ENCODE data around the gene GRK3. TPM values are rescaled to one million over a fixed set of nuclear protein-coding genes. Genes with fewer than 3 reads are reported as not detected.

GRK3 gene
- total RNA-seq, 2 donors from 2014 or later = 6.2 to 9.1 TPM

DNA sequence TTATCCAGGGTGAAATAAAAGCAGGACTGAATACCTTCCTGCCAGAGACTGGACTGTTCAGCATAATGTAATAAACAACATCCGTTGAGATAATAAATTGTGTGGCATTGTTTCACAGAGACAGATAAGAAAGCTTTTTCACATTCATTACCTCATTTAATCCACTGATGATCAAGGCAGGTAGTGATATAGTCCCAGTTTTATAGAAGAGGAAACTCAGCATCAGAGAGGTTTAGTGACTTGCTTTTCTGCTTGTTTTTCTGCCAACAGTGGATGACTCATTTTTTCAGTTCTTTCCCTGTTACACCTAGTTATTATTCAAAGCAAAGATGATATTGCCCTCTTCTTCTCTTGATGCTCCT, 181.5 kb downstream of the GRK3 start:
- Histone ChIP-seq H3K4me3 (peak overlapping the region in 1 of 2 donors; percentile 65), H3K27me3 (no peaks in the 10 kb centered on the region), H3K9me3 (no peaks in the 10 kb centered on the region), H3K36me3 (no peaks in the 10 kb centered on the region), H3K4me1 (peaks cover 0 to 51% of the 10 kb centered on the region in 2 donors), H3K27ac (peak overlapping the region; percentile 88 to 94)
- DNase-seq (ENCODE audit: low spot score) = no peak
- TF ChIP-seq, protein P1, sequence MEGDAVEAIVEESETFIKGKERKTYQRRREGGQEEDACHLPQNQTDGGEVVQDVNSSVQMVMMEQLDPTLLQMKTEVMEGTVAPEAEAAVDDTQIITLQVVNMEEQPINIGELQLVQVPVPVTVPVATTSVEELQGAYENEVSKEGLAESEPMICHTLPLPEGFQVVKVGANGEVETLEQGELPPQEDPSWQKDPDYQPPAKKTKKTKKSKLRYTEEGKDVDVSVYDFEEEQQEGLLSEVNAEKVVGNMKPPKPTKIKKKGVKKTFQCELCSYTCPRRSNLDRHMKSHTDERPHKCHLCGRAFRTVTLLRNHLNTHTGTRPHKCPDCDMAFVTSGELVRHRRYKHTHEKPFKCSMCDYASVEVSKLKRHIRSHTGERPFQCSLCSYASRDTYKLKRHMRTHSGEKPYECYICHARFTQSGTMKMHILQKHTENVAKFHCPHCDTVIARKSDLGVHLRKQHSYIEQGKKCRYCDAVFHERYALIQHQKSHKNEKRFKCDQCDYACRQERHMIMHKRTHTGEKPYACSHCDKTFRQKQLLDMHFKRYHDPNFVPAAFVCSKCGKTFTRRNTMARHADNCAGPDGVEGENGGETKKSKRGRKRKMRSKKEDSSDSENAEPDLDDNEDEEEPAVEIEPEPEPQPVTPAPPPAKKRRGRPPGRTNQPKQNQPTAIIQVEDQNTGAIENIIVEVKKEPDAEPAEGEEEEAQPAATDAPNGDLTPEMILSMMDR (IDR thresholded peaks at IDR 0.05) = no peak

DNA sequence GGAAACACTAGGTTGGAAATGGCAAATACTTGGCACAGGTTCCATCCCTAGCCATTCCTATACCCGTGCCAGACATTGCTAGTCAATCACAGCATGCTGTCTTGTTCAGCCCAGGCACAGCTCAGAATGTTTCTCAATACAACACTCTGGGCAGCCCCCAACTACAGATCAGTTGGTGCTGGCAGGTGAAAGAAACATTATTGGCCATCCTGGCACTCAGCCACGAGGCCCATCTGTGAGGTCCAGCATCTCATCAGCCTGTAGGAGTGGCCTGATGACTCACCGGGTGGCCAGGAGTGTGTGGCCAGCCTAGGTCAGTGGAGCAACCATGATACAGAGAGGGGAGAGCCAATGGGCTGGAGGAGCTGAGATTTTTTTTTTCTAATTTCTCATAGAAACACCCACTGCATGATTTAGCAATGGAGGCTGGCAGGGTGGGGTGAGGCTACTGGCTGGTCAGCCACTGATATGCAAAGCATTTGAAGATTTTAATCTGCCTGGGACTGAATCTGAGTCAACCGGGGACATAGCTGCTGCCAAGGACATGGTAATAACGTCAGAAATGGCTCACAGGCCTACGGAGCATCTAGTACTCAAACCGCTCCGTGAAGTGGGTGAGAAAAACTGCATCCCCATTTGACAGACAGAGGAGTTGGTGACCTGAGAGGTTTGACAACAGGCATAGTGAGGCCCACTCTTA, 182.9 kb downstream of the GRK3 start:
- Histone ChIP-seq H3K27ac (peak overlapping the region; percentile 88 to 94), H3K4me3 (no peak overlapping the region), H3K4me1 (peaks cover 0 to 56% of the 10 kb centered on the region in 2 donors), H3K27me3 (no peaks in the 10 kb centered on the region), H3K36me3 (no peaks in the 10 kb centered on the region), H3K9me3 (no peaks in the 10 kb centered on the region)
- TF ChIP-seq, protein P1 (IDR thresholded peaks at IDR 0.05) = no peak
- DNase-seq (ENCODE audit: low spot score) = peak; percentile 75

DNA sequence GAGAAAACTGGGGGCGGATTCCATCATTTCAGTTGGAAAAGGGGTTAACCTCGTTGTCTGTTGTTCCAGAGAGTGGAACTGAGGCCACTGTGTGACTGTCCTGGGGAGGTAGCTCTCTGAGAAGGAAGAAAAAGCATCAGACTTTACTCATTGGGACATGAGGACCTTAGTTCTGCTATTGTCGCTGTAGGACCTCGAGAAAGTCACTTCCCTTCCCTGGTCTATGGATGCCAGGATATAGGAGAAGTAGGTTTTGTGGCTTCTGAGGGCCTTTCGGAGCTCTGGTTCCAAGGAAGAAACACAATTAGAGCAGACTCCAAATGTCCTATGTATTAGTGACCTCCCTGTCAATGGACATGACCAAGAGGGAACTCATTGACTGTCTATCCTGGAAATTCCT, 183.7 kb downstream of the GRK3 start:
- H3K4me3 ChIP-seq = no peak overlapping the region
- no peaks in the 10 kb centered on the region for H3K27me3 ChIP-seq
- peak overlapping the region; percentile 88 to 94 for H3K27ac ChIP-seq
- TF ChIP-seq, protein P1 (IDR thresholded peaks at IDR 0.05) = no peak
- H3K36me3 ChIP-seq = no peaks in the 10 kb centered on the region
- H3K4me1 ChIP-seq = peaks cover 0 to 61% of the 10 kb centered on the region in 2 donors
- no peak for DNase-seq (ENCODE audit: low spot score)
- H3K9me3 ChIP-seq = no peaks in the 10 kb centered on the region

DNA sequence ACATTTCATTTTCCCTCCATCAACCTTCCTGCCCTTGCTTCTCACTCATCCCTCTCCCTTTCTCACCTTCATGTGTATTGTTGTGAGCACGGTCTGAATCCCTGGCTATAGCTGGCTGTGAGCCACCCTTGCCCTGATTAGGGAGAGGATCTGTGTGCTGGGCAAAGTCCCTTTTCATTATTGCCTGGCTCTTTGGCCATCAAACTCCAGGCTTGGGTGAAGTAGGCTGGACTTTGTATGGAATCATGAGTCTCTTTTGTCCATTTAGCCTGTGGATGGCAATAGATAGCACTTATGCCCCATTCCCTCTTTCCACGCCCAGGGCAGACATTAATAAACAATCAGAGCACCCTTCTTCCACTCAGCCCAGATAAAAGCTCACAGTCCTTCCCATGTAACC, 184.2 kb downstream of the GRK3 start:
- H3K4me3 ChIP-seq = no peak overlapping the region
- TF ChIP-seq, protein P1 (IDR thresholded peaks at IDR 0.05) = no peak
- no peaks in the 10 kb centered on the region for H3K27me3 ChIP-seq
- peak overlapping the region; percentile 88 to 94 for H3K27ac ChIP-seq
- H3K4me1 ChIP-seq = peaks cover 0 to 61% of the 10 kb centered on the region in 2 donors
- no peaks in the 10 kb centered on the region for H3K9me3 ChIP-seq
- no peak for DNase-seq (ENCODE audit: low spot score)
- no peaks in the 10 kb centered on the region for H3K36me3 ChIP-seq

DNA sequence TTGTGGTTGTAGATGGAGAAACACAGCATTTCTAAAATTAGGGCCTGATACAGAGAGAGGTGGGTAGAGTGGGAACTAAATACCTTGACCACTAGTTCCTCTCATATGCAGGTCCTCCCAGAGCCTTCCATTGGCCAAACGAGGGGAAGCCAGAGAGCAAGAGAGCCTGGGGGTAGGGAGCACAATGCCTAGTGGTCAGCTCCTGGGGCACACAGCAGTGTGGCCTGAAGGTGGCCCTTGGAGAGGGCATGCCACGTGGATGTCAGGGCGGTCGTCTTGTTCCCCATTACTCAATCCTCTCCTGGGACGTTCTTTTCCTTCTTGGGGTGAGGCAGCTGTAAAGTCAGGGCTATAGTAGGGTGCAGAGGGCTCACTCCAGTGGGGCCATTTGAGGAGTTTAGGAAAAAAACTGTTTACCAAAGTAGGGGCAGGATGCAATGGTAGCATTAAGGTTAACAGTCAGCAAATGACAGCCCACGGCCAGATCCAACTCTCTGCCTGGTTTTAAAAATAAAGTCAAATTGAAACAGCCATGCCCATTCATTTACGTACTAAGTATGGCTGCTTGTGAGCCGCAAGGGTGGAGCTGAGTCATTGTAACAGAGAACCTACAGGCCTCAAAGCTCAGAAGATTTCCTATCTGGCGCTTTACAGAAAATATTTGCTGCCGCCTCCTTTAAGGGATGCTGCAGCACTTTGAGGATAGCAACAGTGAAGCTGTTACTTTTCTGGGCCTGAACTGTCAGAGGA, 185.1 kb downstream of the GRK3 start:
- TF ChIP-seq, protein P1 (IDR thresholded peaks at IDR 0.05) = no peak
- Histone ChIP-seq H3K4me1 (peaks cover 0 to 61% of the 10 kb centered on the region in 2 donors), H3K9me3 (no peaks in the 10 kb centered on the region), H3K4me3 (no peak overlapping the region), H3K27ac (peak overlapping the region; percentile 88 to 94), H3K36me3 (no peaks in the 10 kb centered on the region), H3K27me3 (no peaks in the 10 kb centered on the region)
- DNase-seq (ENCODE audit: low spot score) = no peak

All from right atrium auricular region (tissue), 2 donors.